Vagina (tissue), 2 donors: Measurements from ENCODE around the gene FGFR2.

Source experiments
- CTCF ChIP-seq, 3 experiments: fragments of 450-650 bp in 2 of 3; fragments of 200-600 bp in 1 of 3; sonication (generic) in 1 of 3; IDR thresholded peaks; one replicate each; pipeline ENCODE4 v1.5.1; 2017 to 2019; ENCODE audit warnings: antibody characterized with exemption in 3 of 3, mild to moderate bottlenecking in 2 of 3, moderate library complexity in 2 of 3
- POLR2A ChIP-seq, 2 donors: fragments of 450-650 bp; IDR thresholded peaks; one replicate each; pipeline ENCODE4 v1.6.1; 2017; ENCODE audit warnings: antibody characterized with exemption in 2 of 2, mild to moderate bottlenecking in 2 of 2, moderate library complexity in 2 of 2
- POLR2AphosphoS5 ChIP-seq, 2 donors: sonication (generic); formaldehyde crosslinking; IDR thresholded peaks; one replicate each; pipeline ENCODE4 v1.9.0; 2017; ENCODE audit warnings: antibody characterized with exemption in 2 of 2, mild to moderate bottlenecking in 2 of 2, low read depth in 1 of 2; ENCODE audit not compliant: insufficient read depth in 1 of 2

- TF ChIP-seq POLR2A (IDR thresholded peaks at IDR 0.05) (no peak), POLR2AphosphoS5 (IDR thresholded peaks at IDR 0.05; ENCODE audit: insufficient read depth in 1 of 2, low read depth in 1 of 2) (no peak), CTCF (IDR thresholded peaks at IDR 0.05) (no peak)
These were observed 57.4 kb downstream of the FGFR2 start for GRCh38 chr10:121540732-121541395.
